Tibial artery (tissue), 4 donors: ENCODE results near the gene P2RY1.

ENCODE experiments used
- DNase-seq, 2 donors: peaks; one replicate each; pipeline ENCODE4 v3.0.0-alpha.2; 2019
- H3K27ac ChIP-seq, 2 donors: fragments of 200-600 bp; sonication (generic) in 1 of 2; 1 replicate in 1 of 2; 2 replicates in 1 of 2; pipeline ENCODE4 v1.5.1; 2018 to 2019; ENCODE audit warnings: mild to moderate bottlenecking in 1 of 2
- H3K27me3 ChIP-seq, 2 donors: fragments of 200-600 bp; sonication (generic) in 1 of 2; one replicate each; pipeline versions ENCODE4 v1.5.1 to v1.6.0; 2016 to 2019
- H3K36me3 ChIP-seq, 3 donors: fragments of 200-600 bp; sonication (generic) in 2 of 3; one replicate each; pipeline ENCODE4 v1.5.1; 2016 to 2019; ENCODE audit warnings: mild to moderate bottlenecking in 2 of 3
- H3K4me1 ChIP-seq, 4 donors: fragments of 200-600 bp; sonication (generic) in 2 of 4; 1 replicate in 3 of 4; 2 replicates in 1 of 4; pipeline ENCODE4 v1.5.1; 2016 to 2019
- H3K4me3 ChIP-seq, 2 donors: fragments of 200-600 bp; sonication (generic) in 1 of 2; 1 replicate in 1 of 2; 2 replicates in 1 of 2; pipeline ENCODE4 v1.5.1; 2018 to 2019; ENCODE audit warnings: mild to moderate bottlenecking in 2 of 2
- H3K9me3 ChIP-seq, 3 donors: fragments of 200-600 bp; sonication (generic) in 1 of 3; one replicate each; pipeline ENCODE4 v1.5.1; 2016 to 2019
- intact Hi-C: fragments of 100-400 bp; cut with DNase I; formaldehyde crosslinking; loops from one replicate; pipeline ENCODE4 v1.15.0; 2023; ENCODE audit warnings: low total_unique reads
- TF ChIP-seq, protein P1 (sequence below), 2 experiments: fragments of 200-600 bp in 1 of 2; fragments of 450-650 bp in 1 of 2; IDR thresholded peaks; one replicate each; pipeline ENCODE4 v1.5.1; 2017 to 2019; ENCODE audit warnings: antibody characterized with exemption in 2 of 2, mild to moderate bottlenecking in 1 of 2, moderate library complexity in 1 of 2

The P2RY1 gene

DNA sequence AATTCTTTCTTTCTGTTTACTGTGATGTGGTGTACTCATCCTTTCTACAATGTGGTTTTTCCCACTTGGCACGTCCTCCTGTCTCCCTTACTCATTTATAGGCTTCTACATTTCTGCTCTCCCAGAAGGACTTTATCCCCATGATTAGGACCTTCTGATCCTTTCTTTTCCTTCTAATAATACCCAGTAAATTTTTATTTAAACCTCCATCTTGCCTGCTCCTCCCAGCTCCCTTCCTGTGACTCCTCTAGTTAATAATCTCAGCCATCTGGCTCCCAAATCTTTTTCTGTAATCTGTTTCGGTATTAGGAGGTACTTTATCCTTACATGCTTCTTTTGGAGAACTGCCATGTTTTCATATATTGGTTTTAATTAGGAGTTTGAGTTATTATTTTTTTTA is 11.2 kb upstream of the P2RY1 start:
- no peaks in the 10 kb centered on the region for H3K9me3 ChIP-seq
- no peaks in the 10 kb centered on the region for H3K36me3 ChIP-seq
- no peak for DNase-seq
- H3K4me1 ChIP-seq, result no peaks in the 10 kb centered on the region
- TF ChIP-seq, protein P1, sequence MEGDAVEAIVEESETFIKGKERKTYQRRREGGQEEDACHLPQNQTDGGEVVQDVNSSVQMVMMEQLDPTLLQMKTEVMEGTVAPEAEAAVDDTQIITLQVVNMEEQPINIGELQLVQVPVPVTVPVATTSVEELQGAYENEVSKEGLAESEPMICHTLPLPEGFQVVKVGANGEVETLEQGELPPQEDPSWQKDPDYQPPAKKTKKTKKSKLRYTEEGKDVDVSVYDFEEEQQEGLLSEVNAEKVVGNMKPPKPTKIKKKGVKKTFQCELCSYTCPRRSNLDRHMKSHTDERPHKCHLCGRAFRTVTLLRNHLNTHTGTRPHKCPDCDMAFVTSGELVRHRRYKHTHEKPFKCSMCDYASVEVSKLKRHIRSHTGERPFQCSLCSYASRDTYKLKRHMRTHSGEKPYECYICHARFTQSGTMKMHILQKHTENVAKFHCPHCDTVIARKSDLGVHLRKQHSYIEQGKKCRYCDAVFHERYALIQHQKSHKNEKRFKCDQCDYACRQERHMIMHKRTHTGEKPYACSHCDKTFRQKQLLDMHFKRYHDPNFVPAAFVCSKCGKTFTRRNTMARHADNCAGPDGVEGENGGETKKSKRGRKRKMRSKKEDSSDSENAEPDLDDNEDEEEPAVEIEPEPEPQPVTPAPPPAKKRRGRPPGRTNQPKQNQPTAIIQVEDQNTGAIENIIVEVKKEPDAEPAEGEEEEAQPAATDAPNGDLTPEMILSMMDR (IDR thresholded peaks at IDR 0.05), result no peak
- H3K27me3 ChIP-seq, result no peaks in the 10 kb centered on the region
- no peak overlapping the region for H3K27ac ChIP-seq
- intact Hi-C loops, result no loop called here
- H3K4me3 ChIP-seq, result no peak overlapping the region

DNA sequence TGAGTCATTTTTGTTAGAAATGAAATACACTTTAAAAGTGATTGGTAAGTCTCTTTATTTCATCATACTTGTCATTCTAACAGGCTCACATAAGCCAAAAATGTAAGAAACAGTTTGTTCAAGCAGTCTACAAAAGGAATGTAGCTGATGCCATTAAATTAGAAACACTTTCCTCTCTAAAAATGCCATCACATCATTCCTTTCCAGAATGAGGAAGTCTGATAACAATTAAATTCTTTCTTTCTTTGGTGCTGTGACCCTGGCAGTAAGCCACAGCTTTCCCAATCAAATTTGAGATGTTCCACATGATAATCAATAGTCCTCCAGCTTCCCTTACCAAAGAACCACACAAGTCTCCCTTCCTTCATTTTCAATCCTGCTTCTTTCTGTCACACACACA is 9.4 kb upstream of the P2RY1 start:
- intact Hi-C loops, result no loop called here
- H3K4me3 ChIP-seq, result no peak overlapping the region
- H3K27me3 ChIP-seq, result no peaks in the 10 kb centered on the region
- no peaks in the 10 kb centered on the region for H3K4me1 ChIP-seq
- H3K36me3 ChIP-seq, result no peaks in the 10 kb centered on the region
- H3K27ac ChIP-seq, result no peak overlapping the region
- no peaks in the 10 kb centered on the region for H3K9me3 ChIP-seq
- TF ChIP-seq, protein P1 (IDR thresholded peaks at IDR 0.05), result no peak
- DNase-seq, result no peak

DNA sequence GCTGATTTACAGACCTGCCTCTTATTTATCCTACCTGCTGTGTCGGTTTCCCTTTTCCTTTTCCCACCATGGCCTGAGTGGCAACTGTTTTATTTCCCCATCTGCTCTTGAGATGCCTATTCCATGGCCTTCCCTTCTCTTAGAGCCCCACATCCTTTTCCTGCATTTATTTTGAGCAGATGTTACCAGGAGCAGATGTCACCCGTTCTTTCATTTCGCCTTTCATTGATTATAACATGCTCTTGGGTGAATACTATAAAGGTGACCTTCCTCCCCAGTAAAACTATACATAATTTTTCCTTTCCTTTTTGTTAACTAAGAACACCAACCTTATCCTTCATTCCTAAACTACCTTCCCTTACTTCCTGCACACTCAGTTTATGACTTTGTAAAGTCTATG is 8.5 kb upstream of the P2RY1 start:
- no peak for DNase-seq
- intact Hi-C loops, result no loop called here
- Histone ChIP-seq H3K27me3 (no peaks in the 10 kb centered on the region), H3K27ac (no peak overlapping the region), H3K4me3 (no peak overlapping the region), H3K36me3 (no peaks in the 10 kb centered on the region), H3K9me3 (no peaks in the 10 kb centered on the region), H3K4me1 (no peaks in the 10 kb centered on the region)
- TF ChIP-seq, protein P1 (IDR thresholded peaks at IDR 0.05), result no peak

DNA sequence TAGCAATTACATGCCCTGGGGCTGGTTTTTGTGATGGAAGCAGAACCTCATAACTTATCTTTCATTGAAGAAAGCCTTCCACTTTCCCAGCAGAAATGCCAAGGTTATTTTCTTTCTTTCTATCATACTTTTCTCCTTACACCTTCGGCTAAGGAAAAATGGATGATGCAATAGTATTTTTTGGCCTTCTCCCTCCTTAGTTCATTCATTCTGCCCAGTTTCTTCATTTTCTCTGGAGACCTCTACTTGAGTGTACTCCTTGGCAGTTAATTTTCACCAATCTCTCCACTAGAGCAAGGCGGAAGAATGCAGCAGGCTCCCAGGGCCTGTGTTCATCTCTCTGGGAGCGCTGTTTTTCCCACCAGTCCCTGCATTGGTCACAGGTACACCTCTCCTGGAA is 7.6 kb upstream of the P2RY1 start:
- Histone ChIP-seq H3K9me3 (no peaks in the 10 kb centered on the region), H3K4me3 (no peak overlapping the region), H3K27ac (no peak overlapping the region), H3K4me1 (no peaks in the 10 kb centered on the region), H3K36me3 (no peaks in the 10 kb centered on the region), H3K27me3 (no peaks in the 10 kb centered on the region)
- no peak for DNase-seq
- intact Hi-C loops, result no loop called here
- TF ChIP-seq, protein P1 (IDR thresholded peaks at IDR 0.05), result no peak

DNA sequence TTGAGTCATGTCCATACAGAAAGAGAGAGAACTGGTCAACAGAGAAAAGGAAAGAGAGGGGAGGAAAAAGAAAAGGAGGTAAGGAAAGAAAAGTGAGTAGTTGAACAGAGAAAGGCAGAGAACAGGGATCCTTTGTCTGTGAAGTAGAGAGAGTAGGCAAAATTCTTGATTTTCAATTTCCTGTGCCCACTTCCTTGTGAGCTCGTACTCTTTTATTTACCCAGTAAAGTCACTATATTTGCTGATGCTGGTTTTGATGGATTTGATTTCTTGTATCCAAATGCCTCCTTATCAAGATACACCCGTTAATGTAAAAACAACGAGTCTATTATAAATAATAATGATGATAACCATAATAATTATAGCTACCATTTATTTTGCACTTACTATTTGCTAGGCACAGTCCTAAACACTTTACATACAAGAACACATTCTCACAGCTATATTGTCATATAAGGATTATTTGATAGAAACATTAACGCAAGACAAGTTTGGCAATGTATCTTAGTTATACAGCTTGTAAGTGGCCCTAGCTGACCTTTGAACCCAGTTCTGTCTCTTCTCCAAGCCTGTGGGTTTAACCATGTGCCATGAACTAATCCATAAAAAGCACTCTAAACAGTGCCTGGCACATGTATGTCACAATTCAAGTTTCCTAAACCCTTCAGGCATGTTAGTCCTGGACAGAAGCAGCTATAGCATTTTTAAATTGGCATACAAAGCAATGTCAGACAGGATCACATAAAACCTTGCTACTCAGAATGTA is 6.7 kb upstream of the P2RY1 start:
- no peaks in the 10 kb centered on the region for H3K36me3 ChIP-seq
- no peaks in the 10 kb centered on the region for H3K4me1 ChIP-seq
- no peak overlapping the region for H3K27ac ChIP-seq
- H3K4me3 ChIP-seq, result no peak overlapping the region
- H3K9me3 ChIP-seq, result no peaks in the 10 kb centered on the region
- no peak for DNase-seq
- intact Hi-C loops, result no loop called here
- TF ChIP-seq, protein P1 (IDR thresholded peaks at IDR 0.05), result no peak
- no peaks in the 10 kb centered on the region for H3K27me3 ChIP-seq
